ENCODE results near the gene ZNF608. TPM values are rescaled to one million over a fixed set of nuclear protein-coding genes. Genes with fewer than 3 reads are reported as not detected.

ZNF608 gene
- total and polyA plus RNA-seq, 5 donors from 2014 or later: 0.30 TPM; not detected in 4

- H3K9me3 Mint-ChIP-seq: peaks cover 0 to 3% (median 2%) of the 10 kb centered on the region in 7 donors
These were observed 32.8 kb downstream of the ZNF608 start for GRCh38 chr5:124713595-124713994.

GRCh38 chr5:124712731-124713305 lies 33.6 kb downstream of the ZNF608 start:
- ATAC-seq (ENCODE audit: low read depth in 2 of 2): no peak
- Mint-ChIP-seq H3K9me3 (peaks cover 0 to 3% (median 2%) of the 10 kb centered on the region in 7 donors), H3K4me1 (no peaks in the 10 kb centered on the region), H3K27ac (no peak overlapping the region), H3K36me3 (no peaks in the 10 kb centered on the region), H3K27me3 (no peaks in the 10 kb centered on the region), H3K4me3 (no peak overlapping the region)
- Histone ChIP-seq H3K27ac (ENCODE audit: insufficient read depth, low read length, poor library complexity, severe bottlenecking) (no peak overlapping the region), H3K4me1 (ENCODE audit: control insufficient read depth, insufficient read depth, low read length, poor library complexity, severe bottlenecking) (no peaks in the 10 kb centered on the region), H3K9me3 (ENCODE audit: control insufficient read depth in 2 of 2, low read length in 2 of 2) (no peaks in the 10 kb centered on the region), H3K27me3 (ENCODE audit: control insufficient read depth, insufficient read depth, low read length) (no peaks in the 10 kb centered on the region), H3K36me3 (ENCODE audit: control insufficient read depth, insufficient read depth, low read length) (no peaks in the 10 kb centered on the region), H3K4me3 (ENCODE audit: low read depth, low read length) (no peak overlapping the region)
- DNase-seq: no peak

More at GRCh38 chr5:124713595-124713994, 32.8 kb downstream of the ZNF608 start:
- no peaks in the 10 kb centered on the region for H3K27me3 ChIP-seq (ENCODE audit: control insufficient read depth, insufficient read depth, low read length)
- DNase-seq (no peak), ATAC-seq (ENCODE audit: low read depth in 2 of 2) (no peak)
- no peaks in the 10 kb centered on the region for H3K27me3 Mint-ChIP-seq
- no peak overlapping the region for H3K27ac Mint-ChIP-seq
- no peaks in the 10 kb centered on the region for H3K36me3 ChIP-seq (ENCODE audit: control insufficient read depth, insufficient read depth, low read length)
- no peaks in the 10 kb centered on the region for H3K4me1 ChIP-seq (ENCODE audit: control insufficient read depth, insufficient read depth, low read length, poor library complexity, severe bottlenecking)
- H3K36me3 Mint-ChIP-seq: no peaks in the 10 kb centered on the region
- H3K4me1 Mint-ChIP-seq: no peaks in the 10 kb centered on the region
- peak overlapping the region in 1 of 4 donors; percentile 87 for H3K4me3 Mint-ChIP-seq
- no peaks in the 10 kb centered on the region for H3K9me3 ChIP-seq (ENCODE audit: control insufficient read depth in 2 of 2, low read length in 2 of 2)
- H3K27ac ChIP-seq (ENCODE audit: insufficient read depth, low read length, poor library complexity, severe bottlenecking): no peak overlapping the region
- no peak overlapping the region for H3K4me3 ChIP-seq (ENCODE audit: low read depth, low read length)

GRCh38 chr5:124708086-124708485 lies 38.4 kb downstream of the ZNF608 start:
- no peaks in the 10 kb centered on the region for H3K36me3 Mint-ChIP-seq
- Histone ChIP-seq H3K27me3 (ENCODE audit: control insufficient read depth, insufficient read depth, low read length) (no peaks in the 10 kb centered on the region), H3K4me1 (ENCODE audit: control insufficient read depth, insufficient read depth, low read length, poor library complexity, severe bottlenecking) (no peaks in the 10 kb centered on the region)

GRCh38 chr5:124707520-124707919 lies 38.9 kb downstream of the ZNF608 start:
- Mint-ChIP-seq H3K27ac (no peak overlapping the region), H3K36me3 (no peaks in the 10 kb centered on the region), H3K27me3 (no peaks in the 10 kb centered on the region), H3K4me1 (no peaks in the 10 kb centered on the region), H3K4me3 (no peak overlapping the region), H3K9me3 (peaks cover 0 to 6% (median 2%) of the 10 kb centered on the region in 7 donors)
- no peaks in the 10 kb centered on the region for H3K27me3 ChIP-seq (ENCODE audit: control insufficient read depth, insufficient read depth, low read length)
- no peaks in the 10 kb centered on the region for H3K9me3 ChIP-seq (ENCODE audit: control insufficient read depth in 2 of 2, low read length in 2 of 2)
- H3K27ac ChIP-seq (ENCODE audit: insufficient read depth, low read length, poor library complexity, severe bottlenecking): no peak overlapping the region
- DNase-seq: no peak
- H3K36me3 ChIP-seq (ENCODE audit: control insufficient read depth, insufficient read depth, low read length): no peaks in the 10 kb centered on the region
- H3K4me3 ChIP-seq (ENCODE audit: low read depth, low read length): no peak overlapping the region
- no peak for ATAC-seq (ENCODE audit: low read depth in 2 of 2)
- no peaks in the 10 kb centered on the region for H3K4me1 ChIP-seq (ENCODE audit: control insufficient read depth, insufficient read depth, low read length, poor library complexity, severe bottlenecking)

More at GRCh38 chr5:124708086-124708485, 38.4 kb downstream of the ZNF608 start:
- Mint-ChIP-seq H3K4me3 (no peak overlapping the region), H3K9me3 (peaks cover 0 to 6% (median 2%) of the 10 kb centered on the region in 7 donors), H3K27me3 (no peaks in the 10 kb centered on the region), H3K4me1 (no peaks in the 10 kb centered on the region), H3K27ac (no peak overlapping the region)
- Histone ChIP-seq H3K36me3 (ENCODE audit: control insufficient read depth, insufficient read depth, low read length) (no peaks in the 10 kb centered on the region), H3K4me3 (ENCODE audit: low read depth, low read length) (no peak overlapping the region), H3K9me3 (ENCODE audit: control insufficient read depth in 2 of 2, low read length in 2 of 2) (no peaks in the 10 kb centered on the region), H3K27ac (ENCODE audit: insufficient read depth, low read length, poor library complexity, severe bottlenecking) (no peak overlapping the region)
- no peak for DNase-seq
- ATAC-seq (ENCODE audit: low read depth in 2 of 2): no peak

GRCh38 chr5:124706729-124707361 lies 39.6 kb downstream of the ZNF608 start:
- no peak overlapping the region for H3K4me3 ChIP-seq (ENCODE audit: low read depth, low read length)
- H3K4me1 ChIP-seq (ENCODE audit: control insufficient read depth, insufficient read depth, low read length, poor library complexity, severe bottlenecking): no peaks in the 10 kb centered on the region
- no peaks in the 10 kb centered on the region for H3K4me1 Mint-ChIP-seq

GRCh38 chr5:124706051-124706450 lies 40.4 kb downstream of the ZNF608 start:
- Mint-ChIP-seq H3K27ac (no peak overlapping the region), H3K9me3 (peaks cover 0 to 3% (median 2%) of the 10 kb centered on the region in 7 donors), H3K36me3 (no peaks in the 10 kb centered on the region), H3K4me3 (no peak overlapping the region), H3K27me3 (no peaks in the 10 kb centered on the region), H3K4me1 (no peaks in the 10 kb centered on the region)
- no peak for ATAC-seq (ENCODE audit: low read depth in 2 of 2)
- Histone ChIP-seq H3K4me3 (ENCODE audit: low read depth, low read length) (no peak overlapping the region), H3K9me3 (ENCODE audit: control insufficient read depth in 2 of 2, low read length in 2 of 2) (no peaks in the 10 kb centered on the region), H3K27ac (ENCODE audit: insufficient read depth, low read length, poor library complexity, severe bottlenecking) (no peak overlapping the region), H3K4me1 (ENCODE audit: control insufficient read depth, insufficient read depth, low read length, poor library complexity, severe bottlenecking) (no peaks in the 10 kb centered on the region), H3K27me3 (ENCODE audit: control insufficient read depth, insufficient read depth, low read length) (no peaks in the 10 kb centered on the region), H3K36me3 (ENCODE audit: control insufficient read depth, insufficient read depth, low read length) (no peaks in the 10 kb centered on the region)
- no peak for DNase-seq

More at GRCh38 chr5:124706729-124707361, 39.6 kb downstream of the ZNF608 start:
- H3K27me3 Mint-ChIP-seq: no peaks in the 10 kb centered on the region
- DNase-seq: no peak
- H3K36me3 Mint-ChIP-seq: no peaks in the 10 kb centered on the region
- no peaks in the 10 kb centered on the region for H3K36me3 ChIP-seq (ENCODE audit: control insufficient read depth, insufficient read depth, low read length)
- no peak overlapping the region for H3K27ac ChIP-seq (ENCODE audit: insufficient read depth, low read length, poor library complexity, severe bottlenecking)
- no peaks in the 10 kb centered on the region for H3K27me3 ChIP-seq (ENCODE audit: control insufficient read depth, insufficient read depth, low read length)
- H3K9me3 ChIP-seq (ENCODE audit: control insufficient read depth in 2 of 2, low read length in 2 of 2): no peaks in the 10 kb centered on the region
- no peak for ATAC-seq (ENCODE audit: low read depth in 2 of 2)
- H3K27ac Mint-ChIP-seq: no peak overlapping the region
- peaks cover 0 to 3% (median 2%) of the 10 kb centered on the region in 7 donors for H3K9me3 Mint-ChIP-seq
- H3K4me3 Mint-ChIP-seq: no peak overlapping the region

GRCh38 chr5:124705577-124705976 lies 40.9 kb downstream of the ZNF608 start:
- no peaks in the 10 kb centered on the region for H3K4me1 Mint-ChIP-seq
- DNase-seq: no peak
- no peak for ATAC-seq (ENCODE audit: low read depth in 2 of 2)
- no peaks in the 10 kb centered on the region for H3K36me3 Mint-ChIP-seq
- H3K36me3 ChIP-seq (ENCODE audit: control insufficient read depth, insufficient read depth, low read length): no peaks in the 10 kb centered on the region
- no peak overlapping the region for H3K27ac Mint-ChIP-seq
- H3K27ac ChIP-seq (ENCODE audit: insufficient read depth, low read length, poor library complexity, severe bottlenecking): no peak overlapping the region
- H3K9me3 Mint-ChIP-seq: peaks cover 0 to 5% (median 2%) of the 10 kb centered on the region in 7 donors
- H3K27me3 Mint-ChIP-seq: no peaks in the 10 kb centered on the region
- no peak overlapping the region for H3K4me3 ChIP-seq (ENCODE audit: low read depth, low read length)
- H3K4me3 Mint-ChIP-seq: no peak overlapping the region
- H3K27me3 ChIP-seq (ENCODE audit: control insufficient read depth, insufficient read depth, low read length): no peaks in the 10 kb centered on the region
- no peaks in the 10 kb centered on the region for H3K9me3 ChIP-seq (ENCODE audit: control insufficient read depth in 2 of 2, low read length in 2 of 2)
- H3K4me1 ChIP-seq (ENCODE audit: control insufficient read depth, insufficient read depth, low read length, poor library complexity, severe bottlenecking): no peaks in the 10 kb centered on the region
